ENCODE results near the gene PLCG1. TPM values are rescaled to one million over a fixed set of nuclear protein-coding genes. Genes with fewer than 3 reads are reported as not detected.

The PLCG1 gene
- total RNA-seq, 3 donors from 2014 or later (not counting 1 experiment from before 2014, with no cell fraction given), result 199 to 242 (median 236) TPM

GRCh38 chr20:41225091-41225490 lies 87.7 kb downstream of the PLCG1 start:
- Mint-ChIP-seq H3K27me3 (ENCODE audit: low read depth in 2 of 2) (peaks cover 0 to 9% of the 10 kb centered on the region in 2 donors), H3K27ac (no peak overlapping the region), H3K9me3 (no peaks in the 10 kb centered on the region), H3K4me3 (no peak overlapping the region), H3K4me1 (peaks cover 5 to 6% of the 10 kb centered on the region in 2 donors), H3K36me3 (no peaks in the 10 kb centered on the region)
- DNase-seq (no peak), ATAC-seq (no peak)
- intact Hi-C loops (cut with micrococcal nuclease), result no loop called here
- H3K27ac ChIP-seq (ENCODE audit: low read length), result no peak overlapping the region
- H3K4me1 ChIP-seq (ENCODE audit: control insufficient read depth, insufficient read depth, low read length), result no peaks in the 10 kb centered on the region
- no peaks in the 10 kb centered on the region for H3K27me3 ChIP-seq (ENCODE audit: control insufficient read depth, insufficient read depth, low read length)
- TF ChIP-seq, protein P1, sequence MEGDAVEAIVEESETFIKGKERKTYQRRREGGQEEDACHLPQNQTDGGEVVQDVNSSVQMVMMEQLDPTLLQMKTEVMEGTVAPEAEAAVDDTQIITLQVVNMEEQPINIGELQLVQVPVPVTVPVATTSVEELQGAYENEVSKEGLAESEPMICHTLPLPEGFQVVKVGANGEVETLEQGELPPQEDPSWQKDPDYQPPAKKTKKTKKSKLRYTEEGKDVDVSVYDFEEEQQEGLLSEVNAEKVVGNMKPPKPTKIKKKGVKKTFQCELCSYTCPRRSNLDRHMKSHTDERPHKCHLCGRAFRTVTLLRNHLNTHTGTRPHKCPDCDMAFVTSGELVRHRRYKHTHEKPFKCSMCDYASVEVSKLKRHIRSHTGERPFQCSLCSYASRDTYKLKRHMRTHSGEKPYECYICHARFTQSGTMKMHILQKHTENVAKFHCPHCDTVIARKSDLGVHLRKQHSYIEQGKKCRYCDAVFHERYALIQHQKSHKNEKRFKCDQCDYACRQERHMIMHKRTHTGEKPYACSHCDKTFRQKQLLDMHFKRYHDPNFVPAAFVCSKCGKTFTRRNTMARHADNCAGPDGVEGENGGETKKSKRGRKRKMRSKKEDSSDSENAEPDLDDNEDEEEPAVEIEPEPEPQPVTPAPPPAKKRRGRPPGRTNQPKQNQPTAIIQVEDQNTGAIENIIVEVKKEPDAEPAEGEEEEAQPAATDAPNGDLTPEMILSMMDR (IDR thresholded peaks at IDR 0.05), result no peak
- 33% methylated on average over 1 of the region's 1 CpG for WGBS (ENCODE audit: insufficient coverage)
- no peaks in the 10 kb centered on the region for H3K9me3 ChIP-seq (ENCODE audit: control insufficient read depth, insufficient read depth, low read length)
- H3K4me3 ChIP-seq (ENCODE audit: low read length), result no peak overlapping the region
- no peaks in the 10 kb centered on the region for H3K36me3 ChIP-seq (ENCODE audit: control insufficient read depth, insufficient read depth, low read length)

DNA sequence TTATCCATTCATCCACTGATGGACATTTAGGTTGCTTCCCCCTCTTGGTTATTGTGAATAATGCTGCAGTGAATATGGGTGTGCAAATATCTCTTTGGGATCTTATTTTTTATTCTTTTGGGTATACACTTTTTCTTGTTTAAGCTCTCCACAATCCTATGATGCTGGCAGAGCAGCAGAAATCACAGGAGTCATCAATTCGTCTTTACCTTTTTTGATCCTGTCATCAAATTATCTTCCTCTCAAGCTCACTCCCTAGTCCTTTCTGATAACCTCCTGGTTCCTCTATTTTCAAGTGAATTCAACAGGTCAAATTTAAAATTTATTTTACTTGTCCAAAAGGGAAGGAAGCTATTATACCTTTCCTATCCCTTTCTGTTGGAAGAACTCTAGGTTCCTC lies 89.1 kb downstream of the PLCG1 start:
- H3K4me1 Mint-ChIP-seq, result peaks cover 6% of the 10 kb centered on the region in 2 donors
- no peak overlapping the region for H3K4me3 Mint-ChIP-seq
- H3K36me3 Mint-ChIP-seq, result no peaks in the 10 kb centered on the region
- WGBS (ENCODE audit: insufficient coverage), result 97% methylated on average over 1 of the region's 1 CpG
- no peak overlapping the region for H3K27ac Mint-ChIP-seq
- H3K9me3 Mint-ChIP-seq, result no peaks in the 10 kb centered on the region
- Histone ChIP-seq H3K27ac (ENCODE audit: low read length) (no peak overlapping the region), H3K4me1 (ENCODE audit: control insufficient read depth, insufficient read depth, low read length) (no peaks in the 10 kb centered on the region), H3K27me3 (ENCODE audit: control insufficient read depth, insufficient read depth, low read length) (no peaks in the 10 kb centered on the region), H3K9me3 (ENCODE audit: control insufficient read depth, insufficient read depth, low read length) (no peaks in the 10 kb centered on the region), H3K36me3 (ENCODE audit: control insufficient read depth, insufficient read depth, low read length) (no peaks in the 10 kb centered on the region), H3K4me3 (ENCODE audit: low read length) (no peak overlapping the region)
- ATAC-seq (no peak), DNase-seq (no peak)
- peaks cover 0 to 5% of the 10 kb centered on the region in 2 donors for H3K27me3 Mint-ChIP-seq (ENCODE audit: low read depth in 2 of 2)
- intact Hi-C loops (cut with micrococcal nuclease), result no loop called here
- TF ChIP-seq, protein P1 (IDR thresholded peaks at IDR 0.05), result no peak

Other genes starting within 250 kb of the PLCG1 start
- 10 to 100 TPM; 32.2 to 36.3 (median 36.3) TPM for gene TOP1, start 108.7 kb upstream of the PLCG1 start, total RNA-seq
- 10 to 100 TPM in 2 of 3 donors, 1 to 10 TPM in 1; 9.0 to 11.8 (median 10.3) TPM for gene ZHX3, start 180.2 kb downstream of the PLCG1 start, total RNA-seq
- under 1 TPM in 2 of 3 donors, not detected in 1; 0.07 to 0.28 TPM for gene LPIN3, start 203.3 kb downstream of the PLCG1 start, total RNA-seq
- gene EMILIN3, start 229.3 kb downstream of the PLCG1 start, total RNA-seq, result not detected